OCI-LY7 (cell line): ENCODE results near the gene RRAGC.

ENCODE experiments used
- CTCF ChIP-seq: fragments of 200-600 bp; sonication (generic); conservative IDR thresholded peaks from 2 replicates; pipeline ENCODE4 v1.5.1; 2014; ENCODE audit warnings: mild to moderate bottlenecking, antibody characterized with exemption, low read length, moderate library complexity, mixed read lengths
- EZH2phosphoT487 ChIP-seq: fragments of 200-600 bp; sonication (generic); IDR thresholded peaks from 2 replicates; pipeline ENCODE4 v1.6.1; 2018; ENCODE audit warnings: low read depth, borderline replicate concordance, mild to moderate bottlenecking, mixed run types, antibody characterized with exemption, low read length, moderate library complexity, mixed read lengths

- TF ChIP-seq CTCF (no peak), EZH2phosphoT487 (no peak)
Observed at GRCh38 chr1:38840281-38840680, 19.3 kb downstream of the RRAGC start.
